Mesangial cell (primary cell): Measurements from ENCODE around the gene ZNF274. TPM values are rescaled to one million over a fixed set of nuclear protein-coding genes. Genes with fewer than 3 reads are reported as not detected.

Source experiments
- total RNA-seq: library from RNA; depleted of rRNA; stranded (reverse); fragments of >200 nt; gene quantifications from 2 replicates; pipeline ENCODE4 v1.2.3, GENCODE V29; 2015

The ZNF274 gene
- total RNA-seq, result 11.1 and 13.7 TPM in 2 replicates

DNA sequence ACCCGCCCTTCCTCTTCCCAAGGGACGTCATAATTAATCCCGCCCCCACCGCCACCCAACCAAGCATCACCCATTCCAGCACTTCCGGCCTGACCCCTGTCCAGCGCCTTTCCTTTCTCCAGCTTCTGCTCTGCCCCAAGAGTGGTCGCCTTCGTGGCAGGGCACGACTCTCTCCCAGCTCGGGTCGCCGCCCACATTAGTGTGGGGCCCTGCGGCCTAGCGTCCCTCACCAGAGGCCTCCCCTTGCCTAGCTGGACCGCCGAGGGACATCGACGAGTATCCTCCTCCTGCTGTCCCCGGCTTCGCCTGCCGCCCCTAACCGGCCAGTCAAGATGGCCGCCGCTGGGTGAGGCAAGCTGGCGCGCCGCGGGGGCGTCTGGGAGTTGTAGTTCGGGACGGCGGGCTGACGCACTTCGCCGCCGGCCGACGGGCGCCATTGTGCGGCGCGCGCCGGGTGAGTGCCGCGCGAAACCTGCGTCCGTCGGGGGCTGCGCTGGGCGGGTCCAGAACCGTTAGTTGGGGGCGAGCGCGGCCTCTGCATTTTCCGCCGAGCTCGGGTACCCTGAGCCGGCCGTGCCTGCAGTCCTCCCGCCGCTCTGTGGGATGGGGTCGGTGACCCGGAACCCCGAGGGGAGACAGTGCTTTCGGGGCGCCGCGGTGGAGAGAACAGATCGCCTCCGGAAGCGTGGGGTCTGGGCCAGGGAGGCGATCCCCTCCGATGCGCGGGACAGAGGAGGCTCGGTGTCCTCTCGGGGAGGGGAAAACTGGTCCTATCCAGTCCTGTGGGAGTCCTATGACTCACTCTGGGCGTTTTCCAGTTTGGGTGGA is at the start of gene ZNF274:
Gene ZNF274 (plus strand): TSS at position 73 of the 828 bp plus-strand sequence. CDS start 905 bp downstream, outside the sequence.

DNA sequence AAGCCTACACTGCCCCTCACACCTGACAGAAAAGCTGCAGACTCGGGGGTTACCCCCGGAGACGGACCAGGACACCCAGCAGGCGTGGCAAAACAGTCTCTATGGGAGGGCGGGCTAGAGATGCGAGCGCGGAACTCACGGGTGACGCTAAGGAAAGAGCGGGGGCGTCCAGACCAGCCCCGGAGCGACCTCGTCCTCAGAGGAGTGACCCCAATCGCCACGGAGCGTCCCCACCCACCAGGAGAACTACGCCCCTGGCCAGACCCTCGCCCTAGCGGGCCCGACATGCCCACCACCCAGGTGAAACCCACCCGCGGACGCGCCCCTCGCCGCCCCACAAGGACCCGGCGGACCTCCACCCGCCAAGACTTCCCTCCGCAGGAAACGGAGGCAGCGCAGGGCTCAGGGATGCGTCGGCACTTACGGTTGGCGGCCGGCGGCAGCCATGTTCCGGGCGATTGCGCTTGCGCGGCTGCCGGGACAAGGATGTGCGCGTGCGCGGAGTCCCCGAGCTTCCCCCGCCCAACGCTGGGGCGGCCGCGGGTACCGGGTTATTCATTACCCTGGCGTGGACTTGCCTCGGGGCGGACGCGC is 32.4 kb upstream of the ZNF274 start, which contains the start of gene ZNF329:
Gene ZNF329 (minus strand): TSS at position 462 of the 594 bp plus-strand sequence. CDS start 21,286 bp downstream, outside the sequence.

DNA sequence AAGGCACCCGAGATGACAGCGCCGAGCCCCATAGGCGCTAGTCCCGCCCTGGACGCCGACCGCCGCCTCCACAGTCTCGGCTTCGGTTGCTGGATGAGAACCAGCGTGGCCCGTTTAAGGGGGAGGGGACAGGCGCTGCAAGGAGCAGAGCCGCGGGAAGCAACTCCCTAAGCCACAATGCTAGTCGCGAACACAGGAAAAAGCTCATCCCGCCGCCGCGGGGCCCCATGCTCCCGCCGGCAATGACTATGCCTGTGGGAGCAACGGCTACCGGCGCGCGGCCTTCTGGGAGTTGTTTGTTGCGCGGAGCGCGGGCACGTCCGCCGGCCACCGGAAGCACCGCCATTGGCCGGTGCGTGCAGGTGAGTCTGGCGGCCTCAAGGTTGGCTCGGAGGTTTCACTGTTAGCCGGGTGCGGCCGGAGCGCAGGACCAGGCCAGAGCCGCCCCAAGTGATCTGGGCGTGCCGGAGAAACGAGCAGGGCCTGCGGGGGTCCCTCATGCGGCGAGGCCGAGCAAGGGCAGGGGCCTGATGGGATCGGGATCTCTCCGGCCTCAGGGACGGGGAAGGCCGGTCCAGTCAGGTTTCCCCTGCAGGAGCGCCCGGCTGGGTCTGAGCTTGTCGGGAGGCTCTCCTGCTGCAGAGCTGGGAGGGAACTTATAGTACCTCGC is 45.9 kb downstream of the ZNF274 start, which contains the start of gene ZNF544:
Gene ZNF544 (plus strand): TSS at position 330 of the 670 bp plus-strand sequence. CDS start 15,110 bp downstream, outside the sequence.

Other genes with a start within 250 kb of the ZNF274 start
- gene ZNF418, start 247.7 kb upstream of the ZNF274 start, total RNA-seq, result 3.0 and 7.7 TPM in 2 replicates
- gene ZNF256, start 235.4 kb upstream of the ZNF274 start, total RNA-seq, result 2.1 and 2.5 TPM in 2 replicates
- gene C19orf18, start 208.5 kb upstream of the ZNF274 start, total RNA-seq, result 0.13 TPM in 1 of 2 replicates, not detected in the other
- 5.7 and 18.0 TPM in 2 replicates for gene ZNF606, start 180.2 kb upstream of the ZNF274 start, total RNA-seq
- gene ZSCAN1, start 149.0 kb upstream of the ZNF274 start, total RNA-seq, result not detected in 2 replicates
- 1.1 and 5.5 TPM in 2 replicates for gene ZNF135, start 123.8 kb upstream of the ZNF274 start, total RNA-seq
- 23.0 and 59.3 TPM in 2 replicates for gene ZSCAN18, start 84.8 kb upstream of the ZNF274 start, total RNA-seq
- gene ZNF329, start 32.3 kb upstream of the ZNF274 start, total RNA-seq, result 4.9 and 8.1 TPM in 2 replicates
- gene ZNF544, start 45.9 kb downstream of the ZNF274 start, total RNA-seq, result 26.9 and 38.4 TPM in 2 replicates
- 4.6 and 10.0 TPM in 2 replicates for gene ZNF8, start 95.9 kb downstream of the ZNF274 start, total RNA-seq
- 21.0 and 35.8 TPM in 2 replicates for gene ERVK3-1, start 122.3 kb downstream of the ZNF274 start, total RNA-seq
- gene ZSCAN22, start 143.9 kb downstream of the ZNF274 start, total RNA-seq, result 2.0 and 3.7 TPM in 2 replicates
- gene A1BG, start 170.4 kb downstream of the ZNF274 start, total RNA-seq, result 24.1 and 28.8 TPM in 2 replicates
- gene ZNF497, start 179.7 kb downstream of the ZNF274 start, total RNA-seq, result under 0.01 and 2.8 TPM in 2 replicates
- gene ZNF837, start 198.0 kb downstream of the ZNF274 start, total RNA-seq, result 4.9 and 7.5 TPM in 2 replicates
- 1,981 and 2,018 TPM in 2 replicates for gene RPS5, start 204.2 kb downstream of the ZNF274 start, total RNA-seq
- gene RNF225, start 212.6 kb downstream of the ZNF274 start, total RNA-seq, result 0.13 TPM in 1 of 2 replicates, not detected in the other
- gene ZNF584, start 225.6 kb downstream of the ZNF274 start, total RNA-seq, result 13.5 and 23.3 TPM in 2 replicates